ENCODE measurements around the gene DIP2C.
"Not testable (repeated sequence)": the region's sequence is repeated elsewhere in the genome, so short reads cannot be mapped to it uniquely, and the experiment has no call there.

The DIP2C gene

GRCh38 chr10:470339-471003 is 219.0 kb downstream of the DIP2C start:
- no peak for DNase-seq

GRCh38 chr10:469947-470338 is 219.5 kb downstream of the DIP2C start:
- no peak for DNase-seq

GRCh38 chr10:459743-460142 is 229.7 kb downstream of the DIP2C start:
- no peak for DNase-seq

DNA sequence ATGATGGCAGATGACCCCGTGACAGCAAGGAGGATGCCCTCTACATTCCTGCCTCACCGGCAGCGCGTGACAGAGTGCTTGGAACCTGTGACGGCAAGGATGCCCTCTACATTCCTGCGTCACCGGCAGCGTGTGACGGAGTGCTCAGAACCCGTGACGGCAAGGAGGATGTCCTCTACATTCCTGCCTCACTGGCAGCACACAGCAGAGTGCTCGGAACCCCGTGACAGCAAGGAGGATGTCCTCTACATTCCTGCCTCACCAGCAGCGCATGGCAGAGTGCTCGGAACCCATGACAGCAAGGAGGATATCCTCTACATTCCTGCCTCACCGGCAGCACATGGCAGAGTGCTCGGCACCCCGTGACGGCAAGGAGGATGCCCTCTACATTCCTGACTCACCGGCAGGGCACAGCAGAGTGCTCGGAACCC is 231.0 kb downstream of the DIP2C start:
- no peak for DNase-seq

- DNase-seq, result no peak
These were observed 233.0 kb downstream of the DIP2C start for GRCh38 chr10:456486-456885.

- DNase-seq, result no peak
These were observed 234.6 kb downstream of the DIP2C start for GRCh38 chr10:454860-455259.

- DNase-seq, result no peak
These were observed 235.8 kb downstream of the DIP2C start for GRCh38 chr10:453647-454046.

DNA sequence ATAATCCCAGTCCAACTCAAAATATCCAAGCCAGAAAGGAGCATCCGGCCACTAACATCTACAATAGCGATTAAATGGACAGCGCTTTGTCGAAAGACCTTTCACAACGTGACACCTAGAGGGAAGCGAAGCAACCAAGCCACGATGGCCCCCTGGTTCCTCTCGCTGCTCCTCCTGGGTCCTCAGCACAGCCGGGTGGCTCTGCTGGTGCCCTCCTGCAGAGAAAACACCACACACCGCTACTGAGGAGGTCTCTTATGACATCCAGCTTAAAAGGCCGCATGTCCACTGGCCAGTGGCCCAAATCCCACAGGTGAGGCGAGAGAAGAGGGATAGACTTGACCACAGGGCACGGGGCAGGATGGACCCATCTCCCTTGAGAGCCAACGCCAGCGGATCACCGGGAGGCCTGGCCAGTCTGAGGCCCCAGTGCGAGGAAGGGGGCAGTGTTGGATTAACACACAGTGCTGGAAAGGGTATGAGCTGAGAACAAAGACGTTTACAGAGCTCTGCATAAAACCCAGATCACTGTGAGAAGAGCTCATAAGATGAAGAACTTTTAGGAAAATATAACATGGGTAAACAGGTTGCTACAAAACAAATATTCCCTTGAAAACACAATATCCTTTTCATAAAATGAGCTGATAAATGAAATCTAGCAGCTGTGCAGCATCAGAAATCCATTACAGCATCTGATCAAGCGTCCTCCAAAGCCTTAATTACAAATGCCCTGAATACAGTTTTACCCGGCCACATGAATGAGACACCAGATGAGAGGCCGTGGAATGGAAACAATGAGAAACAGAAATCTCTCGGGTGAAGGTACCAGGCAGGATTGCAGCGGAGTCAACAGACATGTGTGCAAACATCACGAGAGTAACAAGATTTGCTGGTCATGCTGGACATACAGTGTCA is 236.7 kb downstream of the DIP2C start:
- DNase-seq, result no peak

- no peak for DNase-seq
These were observed 237.6 kb downstream of the DIP2C start for GRCh38 chr10:451856-452255.

GRCh38 chr10:451021-451471 is 238.4 kb downstream of the DIP2C start:
- DNase-seq, result peak; percentile 47

DNA sequence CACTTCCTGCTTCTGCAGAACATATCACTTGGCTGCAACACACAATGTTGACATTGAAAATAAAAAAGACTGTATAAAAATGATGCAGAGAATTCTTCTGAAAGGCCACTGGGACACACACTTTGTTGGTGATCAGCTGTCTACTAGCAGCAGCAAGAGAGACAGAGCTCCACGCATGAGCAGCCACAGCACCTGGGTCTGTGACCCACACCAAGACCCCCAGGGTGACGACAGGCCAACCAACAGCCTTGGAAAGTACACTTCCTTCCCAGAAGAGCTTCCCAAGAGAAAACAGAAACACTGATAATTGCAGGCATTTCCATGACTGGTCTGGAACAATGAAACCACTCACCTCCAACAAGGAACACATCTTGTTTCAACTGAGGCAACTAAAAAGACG is 239.0 kb downstream of the DIP2C start:
- DNase-seq, result no peak

GRCh38 chr10:449331-449730 is 240.1 kb downstream of the DIP2C start:
- not testable (repeated sequence) for DNase-seq

- no peak for DNase-seq
These were observed 246.0 kb downstream of the DIP2C start for GRCh38 chr10:443459-443858.

DNA sequence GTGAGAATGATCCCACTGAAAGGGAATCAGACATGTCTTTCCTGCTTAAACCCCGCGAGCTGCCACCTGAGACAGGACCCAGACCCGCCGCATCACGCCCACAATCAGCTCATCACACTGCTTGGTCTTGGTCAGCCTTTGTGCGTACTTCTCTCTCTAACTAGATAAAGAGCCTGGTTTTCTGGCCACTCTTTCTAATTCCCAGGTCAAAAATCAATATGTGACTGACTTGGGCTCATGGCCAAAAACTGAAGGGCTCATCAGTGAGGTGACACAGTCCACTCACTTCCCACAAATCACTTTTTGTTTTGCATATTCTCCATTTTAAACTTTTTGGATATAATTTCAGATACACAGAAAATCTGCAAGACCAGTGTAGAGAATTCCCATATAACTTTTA is 247.3 kb downstream of the DIP2C start:
- DNase-seq, result no peak

- no peak for DNase-seq
These were observed 247.8 kb downstream of the DIP2C start for GRCh38 chr10:441659-442058.

- DNase-seq, result no peak
These were observed 249.3 kb downstream of the DIP2C start for GRCh38 chr10:440127-440526.

- DNase-seq, result no peak
These were observed 251.6 kb downstream of the DIP2C start for GRCh38 chr10:437698-438490.

DNA sequence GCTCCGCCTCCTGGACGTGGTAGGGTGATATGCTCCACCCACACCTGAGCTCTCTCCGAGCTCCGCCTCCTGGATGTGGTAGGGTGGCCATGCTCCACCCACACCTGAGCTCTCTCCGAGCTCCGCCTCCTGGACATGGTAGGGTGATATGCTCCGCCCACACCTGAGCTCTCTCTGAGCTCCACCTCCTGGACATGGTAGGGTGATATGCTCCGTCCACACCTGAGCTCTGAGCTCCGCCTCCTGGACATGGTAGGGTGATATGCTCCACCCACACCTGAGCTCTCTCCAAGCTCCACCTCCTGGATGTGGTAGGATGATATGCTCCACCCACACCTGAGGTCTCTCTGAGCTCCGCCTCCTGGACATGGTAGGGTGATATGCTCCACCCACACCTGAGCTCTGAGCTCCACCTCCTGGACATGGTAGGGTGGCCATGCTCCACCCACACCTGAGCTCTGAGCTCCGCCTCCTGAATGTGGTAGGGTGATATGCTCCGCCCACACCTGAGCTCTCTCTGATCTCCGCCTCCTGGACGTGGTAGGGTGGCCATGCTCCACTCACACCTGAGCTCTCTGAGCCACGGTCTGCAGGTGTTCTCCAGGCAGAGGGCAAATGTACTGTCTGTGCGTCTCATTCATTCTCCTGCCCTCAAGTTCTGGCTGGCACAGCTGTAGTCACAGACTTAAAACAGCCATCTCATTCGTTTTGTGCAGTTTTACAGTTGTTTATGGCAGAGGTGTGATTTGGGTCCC is 252.4 kb downstream of the DIP2C start:
- no peak for DNase-seq

- no peak for DNase-seq
These were observed 253.3 kb downstream of the DIP2C start for GRCh38 chr10:436013-436697.

- no peak for DNase-seq
These were observed 254.1 kb downstream of the DIP2C start for GRCh38 chr10:435397-435796.

DNA sequence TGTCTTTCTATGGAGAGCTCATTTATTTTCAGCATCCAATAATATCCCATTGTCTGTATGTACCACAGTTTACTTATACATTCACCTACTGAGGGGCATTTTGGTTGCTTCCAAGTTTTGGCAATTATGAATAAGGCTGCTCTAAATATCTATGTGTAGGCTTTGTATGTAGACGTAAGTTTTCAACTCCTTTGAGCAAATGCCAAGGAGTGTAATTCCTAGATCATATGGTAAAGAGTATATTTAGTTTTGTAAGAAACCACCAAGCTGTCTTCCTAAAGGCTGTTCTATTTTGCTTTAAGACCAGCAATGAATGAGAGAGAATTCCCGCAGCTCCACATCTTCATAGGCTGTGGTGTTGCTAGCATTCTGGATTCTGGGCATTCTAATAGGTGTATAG is 259.8 kb downstream of the DIP2C start:
- no peak for DNase-seq

All from activated T-cell treated with anti-CD3 and anti-CD28 coated beads for 4 hours (primary cell).